ENCODE data around the gene RNU6-9.

- TF ChIP-seq EZH2phosphoT487 (IDR thresholded peaks at IDR 0.05) (no peak), CTCF (IDR thresholded peaks at IDR 0.05) (no peak)
Measured at GRCh38 chr19:844546-844971, 48.7 kb upstream of the RNU6-9 start.
